Cardiac muscle cell (in vitro differentiated cells and primary cell): Measurements from ENCODE around the gene NEGR1. TPM values are rescaled to one million over a fixed set of nuclear protein-coding genes. Genes with fewer than 3 reads are reported as not detected.

ENCODE experiments used
- DNase-seq, 2 donors: peaks; one replicate each; pipeline versions ENCODE4 v3.0.0 to v3.0.0-alpha.2; 2010 to 2017; ENCODE audit warnings: low read depth in 1 of 2, low spot score in 1 of 2
- H3K27ac ChIP-seq: fragments of 200-600 bp; sonication (generic); 2 replicates; pipeline ENCODE4 v1.5.1; 2016
- H3K27me3 ChIP-seq: fragments of 200-600 bp; sonication (generic); 2 replicates; pipeline ENCODE4 v1.6.0; 2016; ENCODE audit warnings: control low read depth
- H3K36me3 ChIP-seq: fragments of 200-600 bp; sonication (generic); 2 replicates; pipeline ENCODE4 v1.5.1; 2016; ENCODE audit warnings: control low read depth
- H3K4me1 ChIP-seq: fragments of 200-600 bp; sonication (generic); 2 replicates; pipeline ENCODE4 v1.8.1; 2017; ENCODE audit warnings: low read depth, mild to moderate bottlenecking, mixed run types
- H3K4me3 ChIP-seq: fragments of 200-600 bp; sonication (generic); 2 replicates; pipeline ENCODE4 v1.5.1; 2016; ENCODE audit warnings: mild to moderate bottlenecking
- H3K9me3 ChIP-seq: fragments of 200-600 bp; sonication (generic); 2 replicates; pipeline ENCODE4 v1.5.1; 2017; ENCODE audit warnings: low read depth, mild to moderate bottlenecking, control low read depth
- polyA plus RNA-seq: library from polyadenylated mRNA; unstranded; fragments of >200 nt; fragmentation: Nextera tagmentation; extraction: Ambion mirVana; gene quantifications from 2 replicates; pipeline ENCODE4 v1.2.1, GENCODE V29; 2016
- total RNA-seq: library from RNA; depleted of rRNA; stranded (reverse); fragments of >200 nt; gene quantifications from 2 replicates; pipeline ENCODE4 v1.2.3, GENCODE V29; 2016
- TF ChIP-seq, protein P1 (sequence below): IDR thresholded peaks from 2 replicates; pipeline ENCODE4 v1.5.1; 2012; ENCODE audit warnings: low read depth, mild to moderate bottlenecking, low read length

NEGR1 gene
- total and polyA plus RNA-seq, 2 experiments from 2014 or later: 0.06 to 0.20 TPM

DNA sequence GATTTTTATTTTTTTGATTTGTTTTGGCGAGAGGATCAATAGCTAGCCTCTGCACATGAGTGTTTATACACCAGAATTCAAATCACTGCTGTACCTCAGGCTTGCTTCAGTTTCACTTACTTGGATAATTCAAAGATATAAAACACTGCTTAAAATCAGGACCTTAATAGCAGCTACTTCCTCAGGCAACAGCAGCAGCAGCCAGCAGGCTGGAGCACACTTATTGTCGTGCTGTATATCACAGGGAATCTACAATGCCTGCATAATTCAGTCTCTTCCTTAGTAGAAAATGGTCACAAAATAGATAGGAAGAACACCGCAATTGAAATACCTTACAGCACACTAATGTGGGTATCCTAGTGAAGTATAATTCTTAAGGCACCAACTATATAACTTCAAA is 497.3 kb downstream of the NEGR1 start:
- H3K27me3 ChIP-seq: no peaks in the 10 kb centered on the region

DNA sequence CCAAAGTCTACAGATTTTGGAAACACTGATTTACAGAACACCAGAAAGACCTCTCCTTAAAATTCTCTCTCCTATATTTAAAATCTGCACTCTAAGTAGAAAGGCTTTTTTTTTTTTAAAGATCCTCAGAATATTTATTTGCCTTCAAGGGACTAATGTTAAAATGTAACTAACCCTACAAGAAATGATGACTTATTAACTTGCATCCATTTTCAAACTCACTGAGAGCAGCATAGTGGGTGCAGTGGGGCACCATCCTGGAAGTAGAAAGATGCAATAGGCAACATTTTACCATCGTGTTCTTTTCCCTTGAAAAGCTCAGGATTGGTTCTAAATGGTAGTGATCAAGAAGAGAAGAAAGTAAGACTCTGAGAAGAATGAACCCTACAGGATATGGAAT is 498.1 kb downstream of the NEGR1 start:
- TF ChIP-seq, protein P1, sequence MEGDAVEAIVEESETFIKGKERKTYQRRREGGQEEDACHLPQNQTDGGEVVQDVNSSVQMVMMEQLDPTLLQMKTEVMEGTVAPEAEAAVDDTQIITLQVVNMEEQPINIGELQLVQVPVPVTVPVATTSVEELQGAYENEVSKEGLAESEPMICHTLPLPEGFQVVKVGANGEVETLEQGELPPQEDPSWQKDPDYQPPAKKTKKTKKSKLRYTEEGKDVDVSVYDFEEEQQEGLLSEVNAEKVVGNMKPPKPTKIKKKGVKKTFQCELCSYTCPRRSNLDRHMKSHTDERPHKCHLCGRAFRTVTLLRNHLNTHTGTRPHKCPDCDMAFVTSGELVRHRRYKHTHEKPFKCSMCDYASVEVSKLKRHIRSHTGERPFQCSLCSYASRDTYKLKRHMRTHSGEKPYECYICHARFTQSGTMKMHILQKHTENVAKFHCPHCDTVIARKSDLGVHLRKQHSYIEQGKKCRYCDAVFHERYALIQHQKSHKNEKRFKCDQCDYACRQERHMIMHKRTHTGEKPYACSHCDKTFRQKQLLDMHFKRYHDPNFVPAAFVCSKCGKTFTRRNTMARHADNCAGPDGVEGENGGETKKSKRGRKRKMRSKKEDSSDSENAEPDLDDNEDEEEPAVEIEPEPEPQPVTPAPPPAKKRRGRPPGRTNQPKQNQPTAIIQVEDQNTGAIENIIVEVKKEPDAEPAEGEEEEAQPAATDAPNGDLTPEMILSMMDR: no peak
- DNase-seq: no peak
- H3K36me3 ChIP-seq: no peaks in the 10 kb centered on the region
- no peaks in the 10 kb centered on the region for H3K9me3 ChIP-seq
- no peaks in the 10 kb centered on the region for H3K27me3 ChIP-seq
- peaks cover 8% of the 10 kb centered on the region for H3K4me1 ChIP-seq
- H3K4me3 ChIP-seq: no peak overlapping the region
- no peak overlapping the region for H3K27ac ChIP-seq

More for the DNA sequence above, 497.3 kb downstream of the NEGR1 start:
- no peaks in the 10 kb centered on the region for H3K36me3 ChIP-seq
- no peak overlapping the region for H3K27ac ChIP-seq
- no peak overlapping the region for H3K4me3 ChIP-seq
- H3K4me1 ChIP-seq: peaks cover 8% of the 10 kb centered on the region
- H3K9me3 ChIP-seq: no peaks in the 10 kb centered on the region
- no peak for DNase-seq
- TF ChIP-seq, protein P1: no peak

DNA sequence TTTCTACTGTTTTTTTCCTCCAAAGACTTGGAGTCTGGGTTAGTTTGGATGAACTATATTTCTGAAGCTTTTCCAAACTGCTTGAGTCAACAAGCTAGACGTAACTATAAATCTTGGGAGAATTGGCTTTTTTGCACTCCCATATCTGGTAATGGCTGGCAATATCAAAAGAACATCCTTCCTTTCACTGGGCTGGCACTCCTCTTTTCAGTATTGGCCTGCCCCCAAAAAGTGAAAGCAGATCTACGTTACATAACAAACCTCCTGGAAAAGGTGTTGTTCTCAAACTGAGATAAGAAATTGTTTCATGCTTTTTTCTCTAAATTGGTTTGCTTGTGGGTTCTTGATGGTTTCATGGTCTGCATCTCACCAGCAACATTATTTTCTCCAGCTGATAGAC is 499.3 kb downstream of the NEGR1 start:
- TF ChIP-seq, protein P1: no peak
- Histone ChIP-seq H3K9me3 (no peaks in the 10 kb centered on the region), H3K27me3 (no peaks in the 10 kb centered on the region), H3K27ac (no peak overlapping the region), H3K4me1 (peaks cover 9% of the 10 kb centered on the region), H3K36me3 (no peaks in the 10 kb centered on the region), H3K4me3 (no peak overlapping the region)
- DNase-seq: no peak

DNA sequence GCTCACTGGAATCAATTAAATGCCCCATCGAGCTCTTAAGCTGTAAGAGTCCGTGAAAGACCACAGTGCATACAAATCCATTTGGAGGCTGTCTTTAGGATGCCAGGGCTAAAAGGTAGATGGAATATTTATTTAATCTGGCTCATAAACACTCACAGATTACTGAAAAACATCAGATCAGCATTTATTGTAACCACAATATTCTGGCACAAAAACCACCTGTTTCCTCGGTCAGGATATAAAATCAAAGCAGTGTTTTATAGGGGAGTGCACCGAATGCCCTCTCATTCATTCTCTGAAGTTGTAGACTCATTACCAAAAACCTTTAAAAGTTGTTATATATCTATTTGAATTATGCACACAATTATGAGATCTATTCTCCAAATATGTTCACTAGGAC is 500.9 kb downstream of the NEGR1 start:
- no peak for DNase-seq
- TF ChIP-seq, protein P1: no peak

DNA sequence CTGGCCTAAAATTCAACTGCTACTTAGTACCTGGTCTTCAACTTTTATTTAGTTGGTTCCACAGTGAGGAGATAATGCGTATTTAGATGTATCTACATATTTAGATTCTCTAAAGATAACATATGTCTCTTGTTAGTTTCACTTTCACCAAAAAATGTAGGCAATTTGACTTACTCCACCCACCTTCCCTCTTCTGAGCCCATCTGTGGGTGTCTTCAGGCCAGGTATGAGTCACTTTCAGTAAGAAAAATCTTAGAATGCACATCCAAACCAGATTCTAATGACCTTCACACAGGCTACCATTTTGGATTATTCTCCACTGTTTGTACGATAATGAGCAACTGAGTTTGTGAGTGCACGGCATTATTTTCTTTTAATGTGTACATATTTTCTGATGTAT is 501.7 kb downstream of the NEGR1 start:
- H3K27me3 ChIP-seq: no peaks in the 10 kb centered on the region
- TF ChIP-seq, protein P1: no peak
- no peak for DNase-seq

More for the DNA sequence above, 500.9 kb downstream of the NEGR1 start:
- H3K27me3 ChIP-seq: no peaks in the 10 kb centered on the region
- H3K9me3 ChIP-seq: no peaks in the 10 kb centered on the region
- no peak overlapping the region for H3K27ac ChIP-seq
- no peak overlapping the region for H3K4me3 ChIP-seq
- peaks cover 25% of the 10 kb centered on the region for H3K4me1 ChIP-seq
- H3K36me3 ChIP-seq: no peaks in the 10 kb centered on the region

DNA sequence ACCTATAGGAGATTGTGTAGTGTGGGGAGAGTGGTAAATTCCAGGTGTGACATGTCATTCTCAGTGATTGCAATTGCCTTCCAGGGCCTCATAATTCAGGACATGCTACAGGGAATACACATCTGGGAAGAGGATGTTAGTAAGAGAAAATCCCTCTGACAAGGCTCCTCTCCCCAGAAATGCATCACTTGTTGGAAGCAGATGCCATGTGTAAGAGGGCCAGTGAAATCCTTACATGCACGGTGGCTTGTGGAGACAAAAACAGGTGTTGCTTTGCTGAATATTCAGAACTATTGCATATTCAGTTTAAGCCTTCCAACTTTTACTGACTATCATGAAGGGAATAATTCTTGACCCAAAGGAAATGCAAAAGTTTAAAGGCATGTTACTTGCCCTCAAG is 503.4 kb downstream of the NEGR1 start:
- Histone ChIP-seq H3K4me1 (peaks cover 20% of the 10 kb centered on the region), H3K4me3 (no peak overlapping the region), H3K27me3 (no peaks in the 10 kb centered on the region), H3K9me3 (no peaks in the 10 kb centered on the region), H3K27ac (no peak overlapping the region), H3K36me3 (no peaks in the 10 kb centered on the region)
- no peak for DNase-seq
- TF ChIP-seq, protein P1: no peak

More for the DNA sequence above, 501.7 kb downstream of the NEGR1 start:
- Histone ChIP-seq H3K4me3 (no peak overlapping the region), H3K4me1 (peaks cover 22% of the 10 kb centered on the region), H3K9me3 (no peaks in the 10 kb centered on the region), H3K27ac (no peak overlapping the region), H3K36me3 (no peaks in the 10 kb centered on the region)
